Measurements from ENCODE around the gene CACNB2.

Gene CACNB2

GRCh38 chr10:18455086-18455884, 315.1 kb downstream of the CACNB2 start:
- no peak for DNase-seq (ENCODE audit: low read depth)

GRCh38 chr10:18456984-18457383, 316.8 kb downstream of the CACNB2 start:
- no peak for DNase-seq (ENCODE audit: low read depth)

GRCh38 chr10:18460032-18460431, 319.8 kb downstream of the CACNB2 start:
- no peak for DNase-seq (ENCODE audit: low read depth)

- no peak for DNase-seq (ENCODE audit: low read depth)
Measured at GRCh38 chr10:18463673-18464211, 323.5 kb downstream of the CACNB2 start.

GRCh38 chr10:18469125-18469524, 328.9 kb downstream of the CACNB2 start:
- DNase-seq (ENCODE audit: low read depth), result no peak

- DNase-seq (ENCODE audit: low read depth), result no peak
Measured at GRCh38 chr10:18472977-18473376, 332.8 kb downstream of the CACNB2 start.

- DNase-seq (ENCODE audit: low read depth), result no peak
Measured at GRCh38 chr10:18473424-18474117, 333.3 kb downstream of the CACNB2 start.

- no peak for DNase-seq (ENCODE audit: low read depth)
Measured at GRCh38 chr10:18474118-18474455, 333.9 kb downstream of the CACNB2 start.

GRCh38 chr10:18476076-18476647, 335.9 kb downstream of the CACNB2 start:
- DNase-seq (ENCODE audit: low read depth), result no peak

- no peak for DNase-seq (ENCODE audit: low read depth)
Measured at GRCh38 chr10:18478354-18478753, 338.1 kb downstream of the CACNB2 start.

GRCh38 chr10:18479502-18479901, 339.3 kb downstream of the CACNB2 start:
- no peak for DNase-seq (ENCODE audit: low read depth)

- no peak for DNase-seq (ENCODE audit: low read depth)
Measured at GRCh38 chr10:18483516-18484186, 343.4 kb downstream of the CACNB2 start.

- no peak for DNase-seq (ENCODE audit: low read depth)
Measured at GRCh38 chr10:18486438-18486837, 346.2 kb downstream of the CACNB2 start.

GRCh38 chr10:18490755-18491154, 350.5 kb downstream of the CACNB2 start:
- DNase-seq (ENCODE audit: low read depth), result no peak

- DNase-seq (ENCODE audit: low read depth), result no peak
Measured at GRCh38 chr10:18497806-18498369, 357.7 kb downstream of the CACNB2 start.

GRCh38 chr10:18498998-18499397, 358.8 kb downstream of the CACNB2 start:
- DNase-seq (ENCODE audit: low read depth), result no peak

- DNase-seq (ENCODE audit: low read depth), result no peak
Measured at GRCh38 chr10:18500576-18500975, 360.4 kb downstream of the CACNB2 start.

GRCh38 chr10:18501198-18501597, 361.0 kb downstream of the CACNB2 start:
- no peak for DNase-seq (ENCODE audit: low read depth)

GRCh38 chr10:18501629-18502028, 361.4 kb downstream of the CACNB2 start:
- no peak for DNase-seq (ENCODE audit: low read depth)

- no peak for DNase-seq (ENCODE audit: low read depth)
Measured at GRCh38 chr10:18504161-18504560, 363.9 kb downstream of the CACNB2 start.

GRCh38 chr10:18505456-18506118, 365.4 kb downstream of the CACNB2 start:
- DNase-seq (ENCODE audit: low read depth), result no peak

- DNase-seq (ENCODE audit: low read depth), result no peak
Measured at GRCh38 chr10:18508587-18508986, 368.4 kb downstream of the CACNB2 start.

All from stimulated activated CD4-positive, alpha-beta T cell treated with anti-CD3 and anti-CD28 coated beads, Interleukin-2, amount 100 ng/mL, for 4 hours (primary cell).